ENCODE results near the gene RNF223. TPM values are rescaled to one million over a fixed set of nuclear protein-coding genes. Genes with fewer than 3 reads are reported as not detected.

The RNF223 gene
- total RNA-seq, 1 donor: not detected

GRCh38 chr1:1053682-1054081, 20.4 kb downstream of the RNF223 start:
- H3K27me3 ChIP-seq (ENCODE audit: insufficient read depth, low read length): peaks cover 6% of the 10 kb centered on the region
- H3K4me3 ChIP-seq (ENCODE audit: low read length): no peak overlapping the region
- no peaks in the 10 kb centered on the region for H3K9me3 ChIP-seq (ENCODE audit: low read depth, low read length)
- no peaks in the 10 kb centered on the region for H3K4me1 ChIP-seq (ENCODE audit: insufficient read depth, low read length)

- no peaks in the 10 kb centered on the region for H3K9me3 ChIP-seq (ENCODE audit: low read depth, low read length)
- H3K4me3 ChIP-seq (ENCODE audit: low read length): no peak overlapping the region
- H3K4me1 ChIP-seq (ENCODE audit: insufficient read depth, low read length): no peaks in the 10 kb centered on the region
- H3K27me3 ChIP-seq (ENCODE audit: insufficient read depth, low read length): no peaks in the 10 kb centered on the region
Observed at GRCh38 chr1:1053022-1053421, 21.1 kb downstream of the RNF223 start.

- Histone ChIP-seq H3K4me1 (ENCODE audit: insufficient read depth, low read length) (no peaks in the 10 kb centered on the region), H3K4me3 (ENCODE audit: low read length) (no peak overlapping the region), H3K27me3 (ENCODE audit: insufficient read depth, low read length) (no peaks in the 10 kb centered on the region), H3K9me3 (ENCODE audit: low read depth, low read length) (no peaks in the 10 kb centered on the region)
Observed at GRCh38 chr1:1052003-1052840, 21.9 kb downstream of the RNF223 start.

- H3K4me3 ChIP-seq (ENCODE audit: low read length): no peak overlapping the region
Observed at GRCh38 chr1:1051127-1051810, 22.8 kb downstream of the RNF223 start.

GRCh38 chr1:1050577-1051052, 23.5 kb downstream of the RNF223 start:
- H3K4me3 ChIP-seq (ENCODE audit: low read length): no peak overlapping the region
- no peaks in the 10 kb centered on the region for H3K9me3 ChIP-seq (ENCODE audit: low read depth, low read length)
- H3K4me1 ChIP-seq (ENCODE audit: insufficient read depth, low read length): no peaks in the 10 kb centered on the region
- H3K27me3 ChIP-seq (ENCODE audit: insufficient read depth, low read length): no peaks in the 10 kb centered on the region

More at GRCh38 chr1:1051127-1051810, 22.8 kb downstream of the RNF223 start:
- H3K4me1 ChIP-seq (ENCODE audit: insufficient read depth, low read length): no peaks in the 10 kb centered on the region
- H3K9me3 ChIP-seq (ENCODE audit: low read depth, low read length): no peaks in the 10 kb centered on the region
- no peaks in the 10 kb centered on the region for H3K27me3 ChIP-seq (ENCODE audit: insufficient read depth, low read length)

- H3K27me3 ChIP-seq (ENCODE audit: insufficient read depth, low read length): no peaks in the 10 kb centered on the region
- no peaks in the 10 kb centered on the region for H3K4me1 ChIP-seq (ENCODE audit: insufficient read depth, low read length)
- no peaks in the 10 kb centered on the region for H3K9me3 ChIP-seq (ENCODE audit: low read depth, low read length)
- no peak overlapping the region for H3K4me3 ChIP-seq (ENCODE audit: low read length)
Observed at GRCh38 chr1:1049318-1050165, 24.6 kb downstream of the RNF223 start.

- no peaks in the 10 kb centered on the region for H3K4me1 ChIP-seq (ENCODE audit: insufficient read depth, low read length)
- no peak overlapping the region for H3K4me3 ChIP-seq (ENCODE audit: low read length)
Observed at GRCh38 chr1:1048765-1049164, 25.3 kb downstream of the RNF223 start.

GRCh38 chr1:1047963-1048362, 26.1 kb downstream of the RNF223 start:
- Histone ChIP-seq H3K27me3 (ENCODE audit: insufficient read depth, low read length) (no peaks in the 10 kb centered on the region), H3K4me3 (ENCODE audit: low read length) (no peak overlapping the region), H3K9me3 (ENCODE audit: low read depth, low read length) (no peaks in the 10 kb centered on the region), H3K4me1 (ENCODE audit: insufficient read depth, low read length) (no peaks in the 10 kb centered on the region)

More at GRCh38 chr1:1048765-1049164, 25.3 kb downstream of the RNF223 start:
- Histone ChIP-seq H3K9me3 (ENCODE audit: low read depth, low read length) (no peaks in the 10 kb centered on the region), H3K27me3 (ENCODE audit: insufficient read depth, low read length) (no peaks in the 10 kb centered on the region)

GRCh38 chr1:1047407-1047806, 26.7 kb downstream of the RNF223 start:
- H3K4me1 ChIP-seq (ENCODE audit: insufficient read depth, low read length): no peaks in the 10 kb centered on the region
- no peaks in the 10 kb centered on the region for H3K27me3 ChIP-seq (ENCODE audit: insufficient read depth, low read length)
- H3K4me3 ChIP-seq (ENCODE audit: low read length): no peak overlapping the region
- no peaks in the 10 kb centered on the region for H3K9me3 ChIP-seq (ENCODE audit: low read depth, low read length)

GRCh38 chr1:1046767-1047166, 27.3 kb downstream of the RNF223 start:
- no peaks in the 10 kb centered on the region for H3K9me3 ChIP-seq (ENCODE audit: low read depth, low read length)
- H3K4me3 ChIP-seq (ENCODE audit: low read length): no peak overlapping the region
- H3K27me3 ChIP-seq (ENCODE audit: insufficient read depth, low read length): no peaks in the 10 kb centered on the region
- no peaks in the 10 kb centered on the region for H3K4me1 ChIP-seq (ENCODE audit: insufficient read depth, low read length)

GRCh38 chr1:1046243-1046642, 27.9 kb downstream of the RNF223 start:
- no peaks in the 10 kb centered on the region for H3K27me3 ChIP-seq (ENCODE audit: insufficient read depth, low read length)
- no peaks in the 10 kb centered on the region for H3K9me3 ChIP-seq (ENCODE audit: low read depth, low read length)
- no peak overlapping the region for H3K4me3 ChIP-seq (ENCODE audit: low read length)
- no peaks in the 10 kb centered on the region for H3K4me1 ChIP-seq (ENCODE audit: insufficient read depth, low read length)

- Histone ChIP-seq H3K4me3 (ENCODE audit: low read length) (no peak overlapping the region), H3K4me1 (ENCODE audit: insufficient read depth, low read length) (peaks cover 5% of the 10 kb centered on the region), H3K27me3 (ENCODE audit: insufficient read depth, low read length) (no peaks in the 10 kb centered on the region), H3K9me3 (ENCODE audit: low read depth, low read length) (no peaks in the 10 kb centered on the region)
Observed at GRCh38 chr1:1045129-1045528, 29.0 kb downstream of the RNF223 start.

GRCh38 chr1:1044455-1045078, 29.5 kb downstream of the RNF223 start:
- H3K4me3 ChIP-seq (ENCODE audit: low read length): no peak overlapping the region
- no peaks in the 10 kb centered on the region for H3K9me3 ChIP-seq (ENCODE audit: low read depth, low read length)
- H3K27me3 ChIP-seq (ENCODE audit: insufficient read depth, low read length): peaks cover 4% of the 10 kb centered on the region

GRCh38 chr1:1043921-1044320, 30.2 kb downstream of the RNF223 start:
- Histone ChIP-seq H3K27me3 (ENCODE audit: insufficient read depth, low read length) (peaks cover 7% of the 10 kb centered on the region), H3K9me3 (ENCODE audit: low read depth, low read length) (no peaks in the 10 kb centered on the region), H3K4me1 (ENCODE audit: insufficient read depth, low read length) (peaks cover 17% of the 10 kb centered on the region), H3K4me3 (ENCODE audit: low read length) (no peak overlapping the region)

More at GRCh38 chr1:1044455-1045078, 29.5 kb downstream of the RNF223 start:
- H3K4me1 ChIP-seq (ENCODE audit: insufficient read depth, low read length): peaks cover 11% of the 10 kb centered on the region

All from mononuclear cell (primary cell).